ENCODE results near the gene LRRC2. TPM values are rescaled to one million over a fixed set of nuclear protein-coding genes. Genes with fewer than 3 reads are reported as not detected.

LRRC2 gene
- total and polyA plus RNA-seq, 10 donors, result 0.59 to 10.9 (median 5.0) TPM

DNA sequence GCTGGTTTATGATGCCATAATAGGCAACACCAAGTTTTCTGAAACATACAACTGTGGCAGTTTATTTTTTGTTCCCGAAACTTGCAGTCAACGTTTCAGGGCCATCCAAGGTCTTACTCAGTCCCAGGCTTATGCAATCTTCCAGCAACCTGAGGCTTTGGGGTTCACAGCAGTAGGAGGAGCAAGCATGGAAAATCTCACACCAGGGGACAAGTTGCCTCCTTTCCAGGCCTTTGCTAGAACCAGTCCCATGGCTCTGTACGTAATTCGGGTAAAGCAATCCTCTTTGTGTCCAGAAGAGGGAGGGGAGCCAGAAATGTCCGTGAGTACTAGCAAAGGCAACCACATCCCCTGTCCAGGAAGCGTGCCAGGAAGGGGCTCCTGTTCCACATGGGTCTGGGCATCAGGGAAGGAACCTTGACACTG lies 41.5 kb upstream of the LRRC2 start:
- intact Hi-C loops (cut with DNase I; ENCODE audit: low total_unique reads), result no loop called here

DNA sequence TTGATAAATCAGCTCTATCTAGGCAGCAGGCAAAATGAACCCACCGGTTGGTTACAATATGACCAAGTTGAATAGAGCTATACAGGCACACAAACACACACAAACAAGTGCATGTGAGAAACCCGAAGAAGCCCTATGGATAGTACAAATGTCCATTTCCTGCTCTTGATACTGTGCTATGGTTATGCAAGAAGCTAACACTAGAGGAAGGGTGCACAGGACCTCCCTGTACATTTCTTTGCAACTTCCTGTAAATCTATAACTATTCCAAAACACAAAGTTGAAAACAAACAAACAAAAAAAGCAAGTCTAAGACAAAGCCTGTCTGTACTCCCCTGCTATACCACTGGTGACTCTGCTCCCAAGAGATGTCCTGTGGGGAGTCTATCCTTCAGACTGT lies 38.0 kb upstream of the LRRC2 start:
- intact Hi-C loops (cut with DNase I; ENCODE audit: low total_unique reads), result no loop called here
- 57 to 73% (median 68%) methylated on average over 2 of the region's 2 CpGs for WGBS, 5 donors
- no peak for DNase-seq

More for the DNA sequence above, 41.5 kb upstream of the LRRC2 start:
- H3K36me3 ChIP-seq, result no peaks in the 10 kb centered on the region
- no peak for DNase-seq
- no peaks in the 10 kb centered on the region for H3K9me3 ChIP-seq
- TF ChIP-seq, protein P1, sequence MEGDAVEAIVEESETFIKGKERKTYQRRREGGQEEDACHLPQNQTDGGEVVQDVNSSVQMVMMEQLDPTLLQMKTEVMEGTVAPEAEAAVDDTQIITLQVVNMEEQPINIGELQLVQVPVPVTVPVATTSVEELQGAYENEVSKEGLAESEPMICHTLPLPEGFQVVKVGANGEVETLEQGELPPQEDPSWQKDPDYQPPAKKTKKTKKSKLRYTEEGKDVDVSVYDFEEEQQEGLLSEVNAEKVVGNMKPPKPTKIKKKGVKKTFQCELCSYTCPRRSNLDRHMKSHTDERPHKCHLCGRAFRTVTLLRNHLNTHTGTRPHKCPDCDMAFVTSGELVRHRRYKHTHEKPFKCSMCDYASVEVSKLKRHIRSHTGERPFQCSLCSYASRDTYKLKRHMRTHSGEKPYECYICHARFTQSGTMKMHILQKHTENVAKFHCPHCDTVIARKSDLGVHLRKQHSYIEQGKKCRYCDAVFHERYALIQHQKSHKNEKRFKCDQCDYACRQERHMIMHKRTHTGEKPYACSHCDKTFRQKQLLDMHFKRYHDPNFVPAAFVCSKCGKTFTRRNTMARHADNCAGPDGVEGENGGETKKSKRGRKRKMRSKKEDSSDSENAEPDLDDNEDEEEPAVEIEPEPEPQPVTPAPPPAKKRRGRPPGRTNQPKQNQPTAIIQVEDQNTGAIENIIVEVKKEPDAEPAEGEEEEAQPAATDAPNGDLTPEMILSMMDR (IDR thresholded peaks at IDR 0.05 in 8 of 11, conservative IDR thresholded peaks at IDR 0.05 in 3 of 11), result peak in 4 of 11 experiments; percentile 8 to 32 (median 22)
- TF ChIP-seq POLR2AphosphoS5 (IDR thresholded peaks at IDR 0.05) (no peak), POLR2A (IDR thresholded peaks at IDR 0.05) (no peak)
- H3K27ac ChIP-seq, result no peak overlapping the region
- H3K4me1 ChIP-seq, result peaks cover 0 to 27% (median 3%) of the 10 kb centered on the region in 6 donors
- H3K27me3 ChIP-seq (replicated peaks in 1 of 7), result no peaks in the 10 kb centered on the region
- no peak overlapping the region for H3K4me3 ChIP-seq
- WGBS, 5 donors, result 57 to 75% (median 63%) methylated on average over 6 of the region's 6 CpGs

DNA sequence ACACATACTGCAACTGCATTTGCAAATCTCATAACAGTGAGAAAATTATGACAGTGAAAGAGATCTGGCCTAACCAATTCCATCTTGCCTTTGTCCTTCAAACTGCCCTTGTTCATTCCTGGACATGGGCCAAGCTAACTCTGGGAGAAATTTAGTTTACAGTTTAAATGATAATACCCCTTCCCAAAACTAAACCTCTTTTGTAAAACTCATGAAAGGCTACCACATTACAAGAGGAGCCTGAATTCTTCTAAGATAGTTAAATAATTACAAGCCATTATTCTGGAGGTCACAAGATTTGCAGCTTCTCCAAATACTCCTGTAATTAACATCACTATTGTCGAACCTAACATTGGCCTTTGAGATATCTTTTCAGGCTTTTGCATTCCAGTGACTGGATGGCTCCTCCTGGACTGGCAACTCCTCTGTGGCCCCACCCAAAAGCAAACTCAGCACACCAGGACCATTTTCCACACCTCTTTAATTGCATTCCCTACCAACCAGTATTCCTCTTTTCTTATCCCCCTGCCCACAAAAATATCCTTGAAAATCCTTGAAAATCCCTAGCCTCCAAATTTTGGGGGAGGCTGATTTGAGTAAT lies 37.4 kb upstream of the LRRC2 start:
- intact Hi-C loops (cut with DNase I; ENCODE audit: low total_unique reads), result no loop called here
- WGBS, 5 donors, result 58 to 77% (median 62%) methylated on average over 1 of the region's 1 CpG
- Histone ChIP-seq H3K4me1 (peaks cover 0 to 14% (median 3%) of the 10 kb centered on the region in 6 donors), H3K9me3 (no peaks in the 10 kb centered on the region), H3K27ac (no peak overlapping the region), H3K27me3 (replicated peaks in 1 of 7) (no peaks in the 10 kb centered on the region), H3K4me3 (no peak overlapping the region), H3K36me3 (no peaks in the 10 kb centered on the region)
- DNase-seq, result no peak
- no peak for TF ChIP-seq POLR2AphosphoS5 (IDR thresholded peaks at IDR 0.05)
- TF ChIP-seq, protein P1 (IDR thresholded peaks at IDR 0.05 in 8 of 11, conservative IDR thresholded peaks at IDR 0.05 in 3 of 11), result no peak
- no peak for TF ChIP-seq POLR2A (IDR thresholded peaks at IDR 0.05)

More for the DNA sequence above, 38.0 kb upstream of the LRRC2 start:
- no peaks in the 10 kb centered on the region for H3K36me3 ChIP-seq
- H3K27me3 ChIP-seq (replicated peaks in 1 of 7), result no peaks in the 10 kb centered on the region
- no peak overlapping the region for H3K27ac ChIP-seq
- no peak for TF ChIP-seq POLR2A (IDR thresholded peaks at IDR 0.05)
- TF ChIP-seq POLR2AphosphoS5 (IDR thresholded peaks at IDR 0.05), result no peak
- TF ChIP-seq, protein P1 (IDR thresholded peaks at IDR 0.05 in 8 of 11, conservative IDR thresholded peaks at IDR 0.05 in 3 of 11), result no peak
- peaks cover 0 to 20% (median 3%) of the 10 kb centered on the region in 6 donors for H3K4me1 ChIP-seq
- no peaks in the 10 kb centered on the region for H3K9me3 ChIP-seq
- H3K4me3 ChIP-seq, result no peak overlapping the region

DNA sequence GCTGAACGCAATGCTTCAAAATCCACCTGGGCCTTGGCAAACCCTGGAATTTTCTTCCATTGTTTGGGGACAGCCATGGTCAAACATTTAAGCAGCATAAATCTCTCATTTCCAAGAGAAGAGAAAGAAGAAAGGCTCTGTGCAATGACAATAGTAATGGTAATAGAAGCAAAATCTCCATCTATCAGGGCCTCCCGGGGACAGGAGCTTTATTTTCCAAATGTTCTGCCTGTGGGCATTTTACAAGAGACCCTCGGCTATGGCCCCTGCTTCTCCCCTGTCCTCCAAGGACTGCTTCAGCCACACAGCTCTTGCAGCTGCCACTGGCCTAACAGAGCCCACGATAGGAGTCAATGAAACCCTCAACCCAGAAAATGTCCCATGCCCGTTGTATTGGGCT lies 33.5 kb upstream of the LRRC2 start:
- Histone ChIP-seq H3K36me3 (no peaks in the 10 kb centered on the region), H3K4me3 (no peak overlapping the region), H3K4me1 (peaks cover 0 to 14% (median 3%) of the 10 kb centered on the region in 6 donors), H3K9me3 (no peaks in the 10 kb centered on the region), H3K27me3 (replicated peaks in 1 of 7) (no peaks in the 10 kb centered on the region), H3K27ac (no peak overlapping the region)
- WGBS, 5 donors, result 76 to 96% (median 87%) methylated on average over 5 of the region's 5 CpGs
- no peak for DNase-seq
- TF ChIP-seq POLR2AphosphoS5 (IDR thresholded peaks at IDR 0.05), result no peak
- TF ChIP-seq POLR2A (IDR thresholded peaks at IDR 0.05), result no peak
- TF ChIP-seq, protein P1 (IDR thresholded peaks at IDR 0.05 in 8 of 11, conservative IDR thresholded peaks at IDR 0.05 in 3 of 11), result no peak
- intact Hi-C loops (cut with DNase I; ENCODE audit: low total_unique reads), result no loop called here
